C4-2B (cell line): ENCODE measurements around the gene RAC3.
A peak's percentile ranks its signal among the peaks of the same experiment; 100 is the strongest.

Source experiments
- H3K27ac ChIP-seq: fragments of 450-650 bp; 2 replicates; pipeline ENCODE4 v1.5.1; 2017
- CTCF ChIP-seq: fragments of 450-650 bp; conservative IDR thresholded peaks from 2 replicates; pipeline ENCODE4 v1.5.1; 2017; ENCODE audit warnings: mild to moderate bottlenecking
- ZFX ChIP-seq: fragments of 450-650 bp; IDR thresholded peaks from 2 replicates; pipeline ENCODE4 v1.6.1; 2017

RAC3 gene

GRCh38 chr17:82062984-82063368 lies 31.5 kb downstream of the RAC3 start:
- peak overlapping the region; percentile 92 for H3K27ac ChIP-seq
- TF ChIP-seq CTCF (no peak), ZFX (no peak)

DNA sequence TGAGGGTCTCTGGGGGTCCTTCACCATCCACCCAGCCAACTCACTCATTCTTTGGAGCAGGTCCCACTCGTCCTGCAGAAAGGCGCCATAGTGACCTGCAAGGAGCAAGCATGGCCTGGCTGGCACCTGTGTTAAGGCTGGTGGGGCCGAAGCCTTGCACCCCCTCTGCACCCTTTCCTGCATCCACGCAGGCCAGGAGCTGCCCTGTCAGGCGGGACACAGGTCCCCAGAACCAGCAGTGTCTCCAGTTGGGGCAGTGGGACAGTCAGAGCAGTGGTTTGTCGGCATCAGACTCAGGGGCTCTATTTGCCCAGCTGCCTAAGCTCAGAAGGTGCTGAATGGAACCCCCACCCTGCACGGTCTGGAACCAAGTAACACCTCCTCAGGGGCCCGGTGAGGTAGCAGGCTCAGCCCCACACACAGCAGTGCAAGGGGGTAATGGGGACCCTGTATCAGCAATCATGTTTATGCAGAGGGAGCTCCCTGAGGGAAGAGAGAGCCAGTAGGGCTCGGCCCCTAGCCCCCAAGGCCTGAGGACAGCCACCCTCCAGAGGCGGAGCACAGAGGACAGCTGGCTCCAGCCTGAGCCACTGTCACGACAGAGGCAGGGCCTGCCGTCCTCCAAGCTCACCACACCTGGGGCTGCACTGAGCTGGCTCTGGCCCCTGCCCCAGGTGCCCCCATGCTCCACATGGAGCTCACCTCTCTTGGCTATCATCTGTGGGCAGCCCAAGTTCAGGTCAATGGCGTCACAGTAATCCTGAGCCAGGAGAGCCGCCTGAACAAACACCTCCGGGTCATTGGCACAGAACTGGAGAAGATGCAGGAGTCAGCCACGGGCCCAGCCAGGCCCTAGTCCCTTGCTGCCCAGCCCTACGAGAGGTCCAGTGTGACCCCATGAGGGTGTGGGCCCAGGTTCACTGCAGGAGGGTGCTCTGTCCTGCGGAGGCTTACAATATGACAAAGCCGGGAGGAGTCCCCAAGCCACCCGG lies 32.2 kb downstream of the RAC3 start:
- TF ChIP-seq ZFX (no peak), CTCF (no peak)
- H3K27ac ChIP-seq, result peak overlapping the region; percentile 92

DNA sequence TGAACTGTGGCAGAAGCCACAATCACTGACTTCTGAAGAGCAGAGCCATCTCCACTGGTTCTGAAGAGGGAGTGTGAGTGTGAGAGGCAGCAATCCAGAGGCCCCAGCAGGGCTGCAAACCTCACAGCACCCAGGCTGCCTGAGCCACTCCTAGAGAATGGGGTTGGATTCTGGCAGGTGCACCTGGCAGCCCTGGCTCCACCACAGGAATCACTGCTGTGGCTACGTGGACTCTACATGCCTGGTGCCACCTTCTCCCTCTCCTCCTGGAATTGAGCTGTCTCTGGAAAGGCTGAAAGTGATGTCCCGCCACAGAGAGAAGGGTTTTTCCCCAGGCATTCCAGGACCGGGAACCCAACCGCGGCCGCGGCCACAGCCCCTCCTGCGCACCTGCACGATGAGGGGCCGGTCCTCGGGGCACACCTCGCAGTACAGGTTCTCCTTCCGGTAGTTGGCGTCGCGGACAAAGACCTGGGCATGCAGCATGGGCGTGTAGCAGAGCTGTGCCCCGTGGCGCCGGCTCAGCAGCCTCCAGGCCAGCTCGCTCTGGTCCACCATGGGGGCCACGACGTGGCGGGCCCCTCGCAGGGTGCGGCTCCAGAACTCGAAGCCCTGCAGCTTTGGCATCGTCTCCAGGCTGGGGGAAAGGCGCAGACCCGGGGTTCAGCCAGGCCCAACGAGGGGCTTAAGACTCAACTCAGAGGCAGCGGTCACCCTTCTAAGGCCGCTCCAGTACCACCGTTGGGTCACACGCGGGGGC lies 33.1 kb downstream of the RAC3 start:
- TF ChIP-seq ZFX (no peak), CTCF (no peak)
- peak overlapping the region; percentile 92 for H3K27ac ChIP-seq

GRCh38 chr17:82065193-82065637 lies 33.7 kb downstream of the RAC3 start:
- no peak for TF ChIP-seq CTCF
- peak overlapping the region; percentile 92 for H3K27ac ChIP-seq

- H3K27ac ChIP-seq, result peak within 1 kb of the TSS; percentile 92
- no peak for TF ChIP-seq CTCF
- peak; percentile 97 for TF ChIP-seq ZFX
Observed at GRCh38 chr17:82065638-82066303, 34.3 kb downstream of the RAC3 start, which contains the start of gene DUS1L. Gene DUS1L (minus strand): TSS chr17:82065804. CDS start chr17:82065059, 745 bp downstream.

DNA sequence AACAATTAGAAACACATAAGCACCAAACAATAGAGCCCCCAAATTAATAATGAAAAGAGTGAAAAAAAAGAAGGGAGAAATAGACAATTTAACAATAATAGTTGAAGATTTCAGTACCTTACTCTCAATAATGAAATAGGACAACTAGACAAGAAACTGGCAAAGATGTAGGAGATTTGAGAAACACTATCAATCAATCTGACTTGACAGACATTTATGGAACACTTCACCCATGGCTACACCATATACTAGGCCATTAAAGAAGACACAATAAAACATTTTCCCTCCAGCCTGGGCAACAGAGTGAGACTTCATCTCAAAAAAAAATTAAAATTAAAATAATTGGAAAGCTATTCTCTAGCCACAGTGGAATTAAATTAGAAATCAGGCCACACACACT lies 39.1 kb downstream of the RAC3 start:
- TF ChIP-seq ZFX, result no peak
- TF ChIP-seq CTCF, result no peak

More for the DNA sequence above, 39.1 kb downstream of the RAC3 start:
- H3K27ac ChIP-seq, result no peak overlapping the region
